KMS-11 (cell line): Measurements from ENCODE around the gene STXBP6.
"Not testable (repeated sequence)": the region's sequence is repeated elsewhere in the genome, so short reads cannot be mapped to it uniquely, and the experiment has no call there.

ENCODE experiments used
- H2AFZ ChIP-seq: fragments of 200-600 bp; sonication (generic); 2 replicates; pipeline ENCODE4 v1.6.1; 2016; ENCODE audit warnings: antibody characterized with exemption, mixed run types, low read depth
- H3K27ac ChIP-seq: fragments of 200-600 bp; sonication (generic); 2 replicates; pipeline ENCODE4 v1.6.1; 2016; ENCODE audit warnings: mild to moderate bottlenecking, mixed run types
- H3K27me3 ChIP-seq: fragments of 200-600 bp; sonication (generic); 2 replicates; pipeline ENCODE4 v1.6.1; 2017; ENCODE audit warnings: mild to moderate bottlenecking, low read depth, mixed run types, moderate library complexity; ENCODE audit not compliant: insufficient read depth
- H3K36me3 ChIP-seq: fragments of 200-600 bp; sonication (generic); 2 replicates; pipeline ENCODE4 v1.6.1; 2017; ENCODE audit warnings: mild to moderate bottlenecking, mixed run types; ENCODE audit not compliant: insufficient read depth
- H3K4me1 ChIP-seq: fragments of 200-600 bp; sonication (generic); 2 replicates; pipeline ENCODE4 v1.6.1; 2016; ENCODE audit warnings: mild to moderate bottlenecking, low read depth, mixed run types; ENCODE audit not compliant: poor library complexity, severe bottlenecking
- H3K4me2 ChIP-seq: fragments of 200-600 bp; sonication (generic); 2 replicates; pipeline ENCODE4 v1.7.0; 2016; ENCODE audit warnings: mild to moderate bottlenecking, mixed run types
- H3K4me3 ChIP-seq: fragments of 200-600 bp; sonication (generic); IDR thresholded peaks from 2 replicates; pipeline ENCODE4 v1.6.1; 2017; ENCODE audit warnings: low read depth, low read length, mixed read lengths; ENCODE audit not compliant: insufficient read depth
- H3K79me2 ChIP-seq: fragments of 200-600 bp; sonication (generic); 2 replicates; pipeline ENCODE4 v1.6.1; 2016; ENCODE audit warnings: low read depth, mixed run types; ENCODE audit not compliant: insufficient read depth
- H3K9ac ChIP-seq: fragments of 200-600 bp; sonication (generic); 2 replicates; pipeline ENCODE4 v1.6.1; 2016; ENCODE audit warnings: mild to moderate bottlenecking, mixed run types
- H4K20me1 ChIP-seq: fragments of 200-600 bp; sonication (generic); 2 replicates; pipeline ENCODE4 v1.6.1; 2016; ENCODE audit warnings: mild to moderate bottlenecking, mixed run types; ENCODE audit not compliant: insufficient read depth
- CTCF ChIP-seq: fragments of 200-600 bp; sonication (generic); conservative IDR thresholded peaks from 2 replicates; pipeline ENCODE4 v1.6.1; 2017; ENCODE audit warnings: low read depth, mild to moderate bottlenecking, antibody characterized with exemption, low read length, moderate library complexity, mixed read lengths

The STXBP6 gene

GRCh38 chr14:24964591-24964990 is 85.4 kb downstream of the STXBP6 start:
- no peaks in the 10 kb centered on the region for H3K36me3 ChIP-seq
- H3K9ac ChIP-seq, result no peak overlapping the region
- peaks cover 7% of the 10 kb centered on the region for H3K4me1 ChIP-seq
- no peaks in the 10 kb centered on the region for H3K79me2 ChIP-seq
- no peak overlapping the region for H3K4me3 ChIP-seq
- H3K27ac ChIP-seq, result no peak overlapping the region
- H3K4me2 ChIP-seq, result no peak overlapping the region
- H2AFZ ChIP-seq, result no peak overlapping the region
- H3K27me3 ChIP-seq, result no peaks in the 10 kb centered on the region
- no peak for TF ChIP-seq CTCF
- H4K20me1 ChIP-seq, result no peaks in the 10 kb centered on the region

- H2AFZ ChIP-seq, result no peak overlapping the region
- no peaks in the 10 kb centered on the region for H3K27me3 ChIP-seq
- peaks cover 12% of the 10 kb centered on the region for H3K4me1 ChIP-seq
- no peaks in the 10 kb centered on the region for H4K20me1 ChIP-seq
- no peaks in the 10 kb centered on the region for H3K36me3 ChIP-seq
- H3K27ac ChIP-seq, result no peak overlapping the region
- H3K4me2 ChIP-seq, result no peak overlapping the region
- no peaks in the 10 kb centered on the region for H3K79me2 ChIP-seq
- H3K4me3 ChIP-seq, result no peak overlapping the region
- TF ChIP-seq CTCF, result no peak
- no peak overlapping the region for H3K9ac ChIP-seq
Measured at GRCh38 chr14:24964048-24964447, 85.9 kb downstream of the STXBP6 start.

- not testable (repeated sequence) for H3K4me2 ChIP-seq, H3K9ac ChIP-seq, H3K4me3 ChIP-seq, H3K79me2 ChIP-seq, H3K36me3 ChIP-seq, H3K27me3 ChIP-seq, H4K20me1 ChIP-seq, H3K27ac ChIP-seq, H2AFZ ChIP-seq
- peaks cover 12% of the 10 kb centered on the region for H3K4me1 ChIP-seq
Measured at GRCh38 chr14:24962118-24962517, 87.8 kb downstream of the STXBP6 start.

GRCh38 chr14:24960816-24961215 is 89.1 kb downstream of the STXBP6 start:
- H3K36me3 ChIP-seq, result no peaks in the 10 kb centered on the region
- TF ChIP-seq CTCF, result no peak
- H3K4me2 ChIP-seq, result no peak overlapping the region
- H3K9ac ChIP-seq, result no peak overlapping the region
- peaks cover 12% of the 10 kb centered on the region for H3K4me1 ChIP-seq
- no peaks in the 10 kb centered on the region for H4K20me1 ChIP-seq
- H3K4me3 ChIP-seq, result no peak overlapping the region
- H3K27ac ChIP-seq, result no peak overlapping the region
- no peaks in the 10 kb centered on the region for H3K27me3 ChIP-seq
- H2AFZ ChIP-seq, result no peak overlapping the region
- no peaks in the 10 kb centered on the region for H3K79me2 ChIP-seq

- Histone ChIP-seq H3K4me2 (peak overlapping the region; percentile 41; the same call in 1 of the 2 replicates), H3K4me3 (no peak overlapping the region), H2AFZ (no peak overlapping the region; the same call in 1 of the 2 replicates), H3K27ac (no peak overlapping the region; the same call in 1 of the 2 replicates), H3K27me3 (no peaks in the 10 kb centered on the region), H4K20me1 (no peaks in the 10 kb centered on the region), H3K9ac (no peak overlapping the region; the same call in 1 of the 2 replicates), H3K4me1 (peaks cover 12% of the 10 kb centered on the region), H3K36me3 (no peaks in the 10 kb centered on the region), H3K79me2 (no peaks in the 10 kb centered on the region)
- TF ChIP-seq CTCF, result no peak
Measured at GRCh38 chr14:24959791-24960331, 90.1 kb downstream of the STXBP6 start.
